Breast epithelium (tissue), 3 donors: ENCODE results near the gene ENAH.

Source experiments
- POLR2AphosphoS5 ChIP-seq, 3 donors: sonication (generic); formaldehyde crosslinking; IDR thresholded peaks; one replicate each; pipeline ENCODE4 v1.6.1; 2017; ENCODE audit warnings: antibody characterized with exemption in 3 of 3
- TF ChIP-seq, protein P1 (sequence below), 3 donors: fragments of 450-650 bp; IDR thresholded peaks; one replicate each; pipeline ENCODE4 v1.5.1; 2016 to 2017; ENCODE audit warnings: antibody characterized with exemption in 3 of 3, mild to moderate bottlenecking in 3 of 3, moderate library complexity in 3 of 3

DNA sequence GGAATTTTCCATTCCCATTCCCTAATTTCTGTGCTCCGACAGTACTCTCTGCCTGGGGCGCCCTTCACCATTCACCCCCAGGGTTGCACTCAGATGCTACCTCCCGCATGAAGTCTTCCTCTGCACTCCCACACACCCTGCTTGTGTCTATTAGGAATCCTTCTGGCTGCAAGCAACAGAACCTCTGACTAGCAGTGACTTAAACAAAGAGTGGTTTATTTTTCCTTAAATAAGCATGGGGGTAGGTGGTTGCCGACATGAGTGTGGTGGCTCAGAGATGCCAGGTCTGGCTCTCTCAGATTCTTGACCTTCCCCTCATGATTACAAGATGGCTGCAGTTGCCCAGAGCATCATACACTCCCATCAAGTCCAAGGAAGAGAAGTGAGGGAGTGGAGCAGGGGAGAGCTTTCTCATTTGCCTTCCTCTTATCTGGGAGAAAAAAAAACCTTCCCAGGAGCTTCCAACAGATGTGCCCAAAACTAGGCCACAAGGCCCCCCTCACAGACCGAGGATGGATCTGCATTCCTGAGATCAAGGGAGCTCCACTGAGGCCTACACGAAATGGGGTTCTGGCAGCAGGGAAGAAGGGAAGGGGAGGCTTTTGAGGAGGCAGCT is 175.5 kb downstream of the ENAH start:
- TF ChIP-seq, protein P1, sequence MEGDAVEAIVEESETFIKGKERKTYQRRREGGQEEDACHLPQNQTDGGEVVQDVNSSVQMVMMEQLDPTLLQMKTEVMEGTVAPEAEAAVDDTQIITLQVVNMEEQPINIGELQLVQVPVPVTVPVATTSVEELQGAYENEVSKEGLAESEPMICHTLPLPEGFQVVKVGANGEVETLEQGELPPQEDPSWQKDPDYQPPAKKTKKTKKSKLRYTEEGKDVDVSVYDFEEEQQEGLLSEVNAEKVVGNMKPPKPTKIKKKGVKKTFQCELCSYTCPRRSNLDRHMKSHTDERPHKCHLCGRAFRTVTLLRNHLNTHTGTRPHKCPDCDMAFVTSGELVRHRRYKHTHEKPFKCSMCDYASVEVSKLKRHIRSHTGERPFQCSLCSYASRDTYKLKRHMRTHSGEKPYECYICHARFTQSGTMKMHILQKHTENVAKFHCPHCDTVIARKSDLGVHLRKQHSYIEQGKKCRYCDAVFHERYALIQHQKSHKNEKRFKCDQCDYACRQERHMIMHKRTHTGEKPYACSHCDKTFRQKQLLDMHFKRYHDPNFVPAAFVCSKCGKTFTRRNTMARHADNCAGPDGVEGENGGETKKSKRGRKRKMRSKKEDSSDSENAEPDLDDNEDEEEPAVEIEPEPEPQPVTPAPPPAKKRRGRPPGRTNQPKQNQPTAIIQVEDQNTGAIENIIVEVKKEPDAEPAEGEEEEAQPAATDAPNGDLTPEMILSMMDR (IDR thresholded peaks at IDR 0.05), result no peak
- no peak for TF ChIP-seq POLR2AphosphoS5 (IDR thresholded peaks at IDR 0.05)
